UCSD-AML1 (cell line): ENCODE results near the gene TET1.
"Not testable (repeated sequence)": the region's sequence is repeated elsewhere in the genome, so short reads cannot be mapped to it uniquely, and the experiment has no call there.

Experiments used
- DNase-seq: peaks from one replicate; lab custom pipeline; 2025; ENCODE audit not compliant: unreplicated experiment; lab: John Stamatoyannopoulos, UW

TET1 gene

GRCh38 chr10:68562661-68563570, 2.8 kb downstream of the TET1 start:
- no peak for DNase-seq

- DNase-seq: no peak
These were observed 4.6 kb downstream of the TET1 start for GRCh38 chr10:68564712-68565111.

GRCh38 chr10:68565658-68566057, 5.5 kb downstream of the TET1 start:
- DNase-seq: no peak

GRCh38 chr10:68566351-68566750, 6.2 kb downstream of the TET1 start:
- DNase-seq: no peak

GRCh38 chr10:68566955-68567354, 6.8 kb downstream of the TET1 start:
- no peak for DNase-seq

GRCh38 chr10:68572151-68572550, 12.0 kb downstream of the TET1 start:
- no peak for DNase-seq

- no peak for DNase-seq
These were observed 13.9 kb downstream of the TET1 start for GRCh38 chr10:68574051-68574450.

GRCh38 chr10:68576118-68576517, 16.0 kb downstream of the TET1 start:
- no peak for DNase-seq

GRCh38 chr10:68578974-68579373, 18.8 kb downstream of the TET1 start:
- DNase-seq: no peak

GRCh38 chr10:68584187-68584586, 24.1 kb downstream of the TET1 start:
- not testable (repeated sequence) for DNase-seq

GRCh38 chr10:68586606-68587305, 26.6 kb downstream of the TET1 start:
- DNase-seq: no peak

- no peak for DNase-seq
These were observed 34.3 kb downstream of the TET1 start for GRCh38 chr10:68594405-68594804.

- no peak for DNase-seq
These were observed 35.4 kb downstream of the TET1 start for GRCh38 chr10:68595513-68595912.

GRCh38 chr10:68597407-68597806, 37.3 kb downstream of the TET1 start:
- DNase-seq: no peak

- no peak for DNase-seq
These were observed 39.0 kb downstream of the TET1 start for GRCh38 chr10:68598978-68599770.

- DNase-seq: no peak
These were observed 39.6 kb downstream of the TET1 start for GRCh38 chr10:68599771-68600040.

- DNase-seq: peak; percentile 77
These were observed 40.1 kb downstream of the TET1 start for GRCh38 chr10:68600041-68600778.

GRCh38 chr10:68601501-68602265, 41.5 kb downstream of the TET1 start:
- no peak for DNase-seq

- no peak for DNase-seq
These were observed 42.3 kb downstream of the TET1 start for GRCh38 chr10:68602434-68602833.

GRCh38 chr10:68603766-68604165, 43.6 kb downstream of the TET1 start:
- DNase-seq: no peak
